ENCODE results near the gene DDIT3. TPM values are rescaled to one million over a fixed set of nuclear protein-coding genes. Genes with fewer than 3 reads are reported as not detected.

DDIT3 gene
- total and polyA plus RNA-seq, 2 of the 8 experiments (the other 6 are each of a cell fraction or from before 2014, with no cell fraction given) = 4.9 to 5.7 TPM

DNA sequence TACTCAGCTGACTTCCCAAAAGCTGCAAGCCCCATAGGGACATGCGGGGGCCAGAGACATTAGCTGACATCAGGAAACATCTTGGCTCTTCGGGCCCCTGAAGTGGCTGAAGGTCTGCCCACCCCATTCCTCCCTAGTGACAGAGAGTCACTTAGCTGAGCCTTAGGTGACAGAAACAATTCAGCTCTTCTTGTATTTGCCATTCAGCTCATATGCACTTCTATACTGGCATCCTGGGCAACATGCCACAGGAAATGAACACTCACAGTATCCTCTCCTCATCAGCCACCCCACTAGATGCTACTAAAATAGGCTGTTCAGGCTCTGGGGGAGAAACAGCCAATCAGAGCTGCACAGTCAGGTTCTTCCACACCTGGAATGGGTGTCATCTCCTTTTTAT, 23.3 kb upstream of the DDIT3 start (continued):
- TF ChIP-seq EZH2 (IDR thresholded peaks at IDR 0.05; ENCODE audit: low read depth, low read length, severe bottlenecking) (no peak), RXRA (IDR thresholded peaks at IDR 0.05; ENCODE audit: insufficient read depth, low read depth, low read length) (no peak), YY1 (IDR thresholded peaks at IDR 0.05; ENCODE audit: low read depth, low read length) (no peak), TAF7 (optimal IDR thresholded peaks at IDR 0.05; ENCODE audit: borderline replicate concordance, low read depth, low read length) (no peak), TAF1 (IDR thresholded peaks at IDR 0.05; ENCODE audit: low read depth, low read length) (no peak), JUND (IDR thresholded peaks at IDR 0.05; ENCODE audit: low read length) (no peak), BACH1 (IDR thresholded peaks at IDR 0.05; ENCODE audit: low read length) (no peak)

Measured in H1 (cell line).